ENCODE results near the gene DNAH1.

Gene DNAH1

DNA sequence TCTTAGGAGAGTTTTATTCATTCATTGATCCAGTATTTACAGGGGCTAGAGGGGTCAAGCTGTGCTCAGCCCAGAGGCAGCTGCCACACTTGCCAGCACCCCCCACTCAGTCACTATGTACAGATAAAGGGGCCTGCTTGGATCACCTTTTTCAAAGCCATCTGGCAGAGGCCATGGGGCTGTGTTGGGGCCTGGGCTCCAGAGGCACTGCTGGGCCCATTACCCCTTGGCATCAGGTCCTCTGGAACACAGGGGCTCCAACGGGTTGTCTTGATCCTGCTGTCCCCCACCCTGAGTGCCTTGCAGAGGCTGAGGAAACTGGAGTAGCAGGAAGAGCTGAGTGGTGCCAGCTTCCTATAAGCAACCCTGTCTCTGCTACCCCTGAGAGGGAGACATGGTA, 84.9 kb downstream of the DNAH1 start:
- FAIRE-seq (no peak), DNase-seq (ENCODE audit: insufficient read length, low spot score) (no peak)

- FAIRE-seq (no peak), DNase-seq (ENCODE audit: insufficient read length, low spot score) (no peak)
These were observed 85.4 kb downstream of the DNAH1 start for GRCh38 chr3:52401551-52401950.

DNA sequence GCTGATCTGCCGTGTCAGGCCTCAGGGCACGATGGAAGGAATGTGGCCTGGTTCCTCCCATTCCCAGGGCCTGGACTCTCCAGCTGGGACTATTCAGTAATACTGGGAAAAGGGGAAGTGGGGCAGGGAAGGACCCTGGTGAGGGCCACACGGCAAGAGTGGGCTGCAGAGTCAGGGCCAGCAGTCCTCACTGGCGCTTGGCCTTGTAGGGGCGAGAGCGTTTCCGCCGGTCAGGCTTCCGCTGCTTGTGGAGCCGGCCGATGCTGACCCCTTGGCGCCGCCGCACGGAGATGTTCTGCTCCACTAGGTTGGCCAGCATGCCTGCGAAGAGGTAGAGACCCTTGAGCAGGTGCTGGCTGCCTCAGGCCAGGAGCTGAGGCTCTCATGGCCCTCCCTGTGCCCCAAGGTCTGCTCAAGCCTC, 86.0 kb downstream of the DNAH1 start:
- FAIRE-seq = no peak

DNA sequence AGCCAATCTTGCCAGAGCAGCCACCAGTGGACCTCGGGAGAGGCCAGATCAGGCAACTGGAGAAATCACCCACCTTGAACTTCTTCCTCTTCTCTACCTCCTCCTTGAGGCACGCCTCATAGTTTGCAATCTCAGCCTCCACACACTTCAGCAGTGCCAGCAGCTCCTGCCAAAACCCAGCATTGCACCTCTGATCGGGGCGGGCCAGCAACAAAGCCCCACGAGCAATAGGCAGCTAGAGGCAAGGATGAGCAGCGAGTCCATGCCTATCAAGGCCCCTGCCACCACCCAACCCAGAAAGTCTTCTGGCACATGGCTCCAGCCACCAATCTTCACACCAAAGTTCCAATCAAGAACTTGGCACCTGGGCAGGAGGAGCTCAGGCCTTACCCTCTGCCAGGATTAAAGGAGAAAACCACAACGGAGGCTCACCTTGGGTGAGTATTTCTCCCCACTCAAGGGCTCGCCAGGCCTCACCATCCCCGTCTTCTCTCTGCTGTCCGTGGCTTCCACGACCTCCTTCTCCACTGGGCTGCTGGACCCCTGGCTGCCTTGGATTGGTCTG, 86.7 kb downstream of the DNAH1 start:
- DNase-seq (ENCODE audit: insufficient read length, low spot score) (no peak), FAIRE-seq (no peak)

More for the DNA sequence above, 86.0 kb downstream of the DNAH1 start:
- DNase-seq (ENCODE audit: insufficient read length, low spot score) = no peak

GRCh38 chr3:52403271-52403841, 87.2 kb downstream of the DNAH1 start:
- DNase-seq (ENCODE audit: insufficient read length, low spot score) (no peak), FAIRE-seq (no peak)

DNA sequence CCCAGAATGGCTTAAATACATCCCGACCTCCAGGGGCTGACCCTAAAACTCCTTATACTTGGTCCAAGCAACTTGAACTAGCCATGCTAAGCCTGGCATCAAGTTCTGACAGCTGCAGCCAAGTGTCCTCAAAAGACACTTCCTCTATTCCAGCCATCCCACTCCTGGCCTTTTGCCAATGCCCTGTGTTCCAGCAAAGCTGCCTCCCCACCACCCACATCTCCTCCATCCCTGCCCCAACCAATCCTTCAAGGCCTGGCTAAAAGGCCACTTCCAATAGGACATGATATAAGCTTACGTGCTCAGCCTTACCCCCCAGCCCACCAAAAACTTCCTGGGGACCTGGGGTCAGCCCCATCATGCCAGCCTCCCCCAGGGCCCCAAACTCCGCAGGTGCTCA, 87.8 kb downstream of the DNAH1 start:
- no peak for FAIRE-seq
- no peak for DNase-seq (ENCODE audit: insufficient read length, low spot score)

DNA sequence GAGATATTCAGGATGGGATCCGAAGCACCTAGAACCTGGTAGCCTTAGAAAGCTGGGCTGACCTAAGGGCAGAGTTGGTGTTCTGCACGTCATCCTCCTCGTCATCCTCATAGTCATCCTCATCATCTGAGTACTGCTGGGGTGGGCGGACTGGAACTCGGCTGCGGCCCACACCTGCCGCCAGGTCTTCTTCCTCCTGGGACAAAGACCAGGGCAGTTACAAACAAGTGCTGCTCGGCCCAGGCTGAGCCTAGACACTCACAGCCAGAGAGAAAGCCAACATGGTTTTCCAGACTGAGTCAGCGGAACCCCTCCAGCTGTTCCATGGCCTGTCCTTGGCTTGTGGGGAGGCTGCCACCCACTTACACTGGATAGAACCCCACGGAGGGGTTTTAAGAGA, 88.3 kb downstream of the DNAH1 start:
- FAIRE-seq (no peak), DNase-seq (ENCODE audit: insufficient read length, low spot score) (no peak)

GRCh38 chr3:52405066-52405465, 88.9 kb downstream of the DNAH1 start:
- FAIRE-seq (no peak), DNase-seq (ENCODE audit: insufficient read length, low spot score) (no peak)

GRCh38 chr3:52405601-52406110, 89.5 kb downstream of the DNAH1 start:
- FAIRE-seq (no peak), DNase-seq (ENCODE audit: insufficient read length, low spot score) (no peak)

GRCh38 chr3:52406231-52406661, 90.1 kb downstream of the DNAH1 start:
- no peak for DNase-seq (ENCODE audit: insufficient read length, low spot score)
- no peak for FAIRE-seq

- DNase-seq (ENCODE audit: insufficient read length, low spot score) (no peak), FAIRE-seq (no peak)
These were observed 90.8 kb downstream of the DNAH1 start for GRCh38 chr3:52406791-52407510.

DNA sequence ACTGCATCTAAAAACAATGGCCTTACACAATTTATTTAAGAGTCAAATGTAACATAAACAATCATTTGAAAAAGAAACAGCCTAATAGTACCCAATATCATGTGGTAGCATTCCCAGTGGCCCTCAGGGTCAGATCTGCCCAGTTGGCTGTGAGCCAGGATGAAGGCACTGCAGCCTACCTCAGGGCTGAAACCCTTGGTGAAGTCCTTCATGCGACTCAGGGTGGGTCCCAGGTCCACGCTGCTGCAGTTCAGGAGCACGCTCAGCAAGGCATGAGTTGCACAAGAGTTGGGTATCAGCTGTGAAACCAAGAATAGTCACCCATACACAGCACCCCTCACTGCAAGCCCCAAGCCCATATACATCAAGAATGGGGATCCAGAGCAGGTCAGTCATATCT, 91.7 kb downstream of the DNAH1 start:
- FAIRE-seq = no peak

GRCh38 chr3:52408466-52408865, 92.3 kb downstream of the DNAH1 start:
- FAIRE-seq (no peak), DNase-seq (ENCODE audit: insufficient read length, low spot score) (no peak)

More for the DNA sequence above, 91.7 kb downstream of the DNAH1 start:
- no peak for DNase-seq (ENCODE audit: insufficient read length, low spot score)

DNA sequence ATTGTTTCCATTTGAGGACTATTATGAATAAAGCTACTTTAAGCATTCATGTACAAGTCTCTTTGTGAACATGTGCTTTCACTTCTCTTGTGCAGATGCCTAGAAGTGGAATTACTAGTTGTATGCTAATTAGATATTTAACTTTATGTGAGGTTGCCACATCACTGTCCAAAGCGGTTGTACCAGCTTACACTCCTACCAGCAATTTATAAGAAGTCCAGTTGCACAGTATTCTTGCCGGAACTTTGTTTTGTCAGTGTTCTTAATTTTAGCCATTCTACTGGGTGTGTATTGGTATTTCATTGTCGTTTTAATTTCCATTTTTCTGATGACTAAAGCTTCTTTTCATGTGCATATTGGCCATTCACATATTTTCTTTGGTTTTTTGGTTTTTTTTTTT, 99.7 kb downstream of the DNAH1 start:
- FAIRE-seq = no peak

DNA sequence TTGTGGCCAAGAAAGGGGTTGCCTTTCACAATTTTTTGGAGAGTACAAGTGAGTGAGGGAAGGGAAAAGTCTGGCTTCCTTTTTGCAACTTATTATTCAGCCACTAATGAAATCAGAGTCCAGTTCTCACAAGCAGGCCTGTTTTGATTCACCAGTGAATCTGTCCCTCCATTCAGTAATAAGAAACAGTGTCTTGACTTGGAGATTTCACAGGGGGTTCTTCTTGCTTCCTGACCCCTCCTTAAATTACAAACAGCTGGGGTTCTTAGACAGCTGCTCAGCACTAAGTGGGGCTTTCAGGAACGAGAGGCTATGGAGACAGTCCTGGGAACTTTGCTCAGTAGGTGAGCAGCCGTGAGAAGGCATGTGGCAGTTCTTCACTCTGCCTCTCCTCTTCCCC, 104.3 kb downstream of the DNAH1 start:
- DNase-seq (ENCODE audit: insufficient read length, low spot score) (no peak), FAIRE-seq (no peak)

More for the DNA sequence above, 99.7 kb downstream of the DNAH1 start:
- DNase-seq (ENCODE audit: insufficient read length, low spot score) = no peak

GRCh38 chr3:52422669-52423068, 106.5 kb downstream of the DNAH1 start:
- no peak for FAIRE-seq

GRCh38 chr3:52423173-52423572, 107.1 kb downstream of the DNAH1 start:
- FAIRE-seq = no peak

More at GRCh38 chr3:52422669-52423068, 106.5 kb downstream of the DNAH1 start:
- no peak for DNase-seq (ENCODE audit: insufficient read length, low spot score)

DNA sequence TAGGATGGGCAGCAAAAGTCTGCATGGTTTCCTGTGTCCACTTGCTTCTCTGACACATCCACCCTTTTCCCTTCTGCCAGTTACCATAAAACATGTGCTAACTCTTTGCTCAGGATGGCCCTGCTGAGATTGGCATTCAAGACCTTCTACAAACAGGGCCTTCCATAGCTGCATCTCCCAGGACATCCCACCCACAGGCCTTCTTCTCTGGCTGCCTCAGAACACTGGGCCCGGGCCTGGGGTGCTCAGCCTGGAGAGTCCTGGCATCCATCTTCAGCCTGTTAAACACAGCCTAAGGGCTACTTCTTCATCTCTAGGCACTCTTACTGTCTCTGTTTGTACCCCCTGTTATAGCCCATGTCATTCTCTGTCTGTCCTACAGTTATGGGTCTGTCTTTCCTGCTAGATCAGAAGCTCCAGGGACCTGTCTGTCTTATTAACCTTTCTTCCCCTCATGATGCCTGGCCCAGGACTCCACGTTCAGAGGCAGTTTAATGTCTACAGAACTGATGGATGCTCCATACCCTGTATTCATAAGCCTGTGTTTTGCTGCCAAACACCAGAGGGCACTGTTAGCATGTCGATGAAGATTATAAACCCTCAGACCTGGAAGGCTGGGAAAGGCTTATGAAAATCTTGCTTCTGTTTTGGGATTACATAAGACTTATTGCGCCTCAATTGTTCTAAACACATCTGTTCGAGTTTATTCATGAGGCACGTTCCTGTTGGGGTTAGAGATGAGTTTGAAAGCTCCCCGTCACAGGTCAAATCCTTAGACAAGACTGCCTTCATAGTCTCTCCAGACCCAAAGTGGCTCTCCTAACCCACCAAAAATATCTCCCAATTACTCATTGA, 112.3 kb downstream of the DNAH1 start:
- no peak for DNase-seq (ENCODE audit: insufficient read length, low spot score)
- FAIRE-seq = peak; percentile 88

More at GRCh38 chr3:52423173-52423572, 107.1 kb downstream of the DNAH1 start:
- DNase-seq (ENCODE audit: insufficient read length, low spot score) = no peak

DNA sequence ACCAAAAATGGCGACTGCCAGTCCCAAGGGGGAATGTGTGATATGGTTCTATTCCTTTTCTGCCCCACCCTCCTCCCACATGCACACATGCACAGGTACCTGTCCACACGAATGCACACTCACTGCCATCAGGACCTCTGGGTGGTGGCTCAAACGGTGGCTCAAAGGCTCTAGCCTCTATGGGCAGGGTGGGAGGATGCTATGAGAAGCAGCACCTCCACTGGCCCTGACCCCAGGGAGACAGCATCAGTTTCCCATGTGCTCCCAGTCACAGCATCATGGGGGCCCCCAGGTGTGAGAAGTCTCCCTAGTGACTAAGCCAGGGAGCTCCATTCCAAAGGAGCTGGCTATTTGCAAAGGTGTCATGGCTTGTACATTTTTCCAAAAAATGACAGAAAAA, 112.9 kb downstream of the DNAH1 start:
- DNase-seq (ENCODE audit: insufficient read length, low spot score) = no peak
- FAIRE-seq = no peak

GRCh38 chr3:52429779-52430415, 113.8 kb downstream of the DNAH1 start:
- DNase-seq (ENCODE audit: insufficient read length, low spot score) (no peak), FAIRE-seq (no peak)
